ENCODE results near the gene SMAD9.

SMAD9 gene

DNA sequence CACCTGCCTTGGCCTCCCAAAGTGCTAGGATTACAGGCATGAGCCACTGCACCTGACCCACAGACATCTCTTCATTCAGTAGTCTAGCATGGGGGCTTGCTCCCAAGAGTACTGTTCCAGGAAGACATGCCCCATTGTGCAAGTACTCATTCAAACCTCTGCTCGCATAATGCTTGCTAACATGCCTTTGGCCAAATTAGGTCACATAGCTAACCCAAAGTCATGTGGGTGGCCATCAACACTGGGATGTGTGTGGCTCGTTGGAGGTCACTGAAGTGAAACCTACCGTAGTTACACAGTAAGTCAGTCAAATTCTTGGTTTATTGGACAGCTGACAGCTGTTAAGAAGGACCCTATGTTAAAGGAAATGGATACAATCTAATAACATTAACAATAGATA lies 80.8 kb downstream of the SMAD9 start:
- Histone ChIP-seq H3K4me1 (ENCODE audit: control insufficient read depth, insufficient read depth, low read length) (peaks cover 8% of the 10 kb centered on the region), H3K27ac (ENCODE audit: low read depth, low read length) (no peak overlapping the region), H3K36me3 (ENCODE audit: control insufficient read depth, insufficient read depth, low read length) (no peaks in the 10 kb centered on the region), H3K9me3 (ENCODE audit: control insufficient read depth, insufficient read depth, low read length) (no peaks in the 10 kb centered on the region), H3K9ac (ENCODE audit: low read depth, low read length) (no peak overlapping the region), H3K4me3 (ENCODE audit: low read depth, low read length) (no peak overlapping the region), H3K27me3 (ENCODE audit: control insufficient read depth, insufficient read depth, low read length) (no peaks in the 10 kb centered on the region)

DNA sequence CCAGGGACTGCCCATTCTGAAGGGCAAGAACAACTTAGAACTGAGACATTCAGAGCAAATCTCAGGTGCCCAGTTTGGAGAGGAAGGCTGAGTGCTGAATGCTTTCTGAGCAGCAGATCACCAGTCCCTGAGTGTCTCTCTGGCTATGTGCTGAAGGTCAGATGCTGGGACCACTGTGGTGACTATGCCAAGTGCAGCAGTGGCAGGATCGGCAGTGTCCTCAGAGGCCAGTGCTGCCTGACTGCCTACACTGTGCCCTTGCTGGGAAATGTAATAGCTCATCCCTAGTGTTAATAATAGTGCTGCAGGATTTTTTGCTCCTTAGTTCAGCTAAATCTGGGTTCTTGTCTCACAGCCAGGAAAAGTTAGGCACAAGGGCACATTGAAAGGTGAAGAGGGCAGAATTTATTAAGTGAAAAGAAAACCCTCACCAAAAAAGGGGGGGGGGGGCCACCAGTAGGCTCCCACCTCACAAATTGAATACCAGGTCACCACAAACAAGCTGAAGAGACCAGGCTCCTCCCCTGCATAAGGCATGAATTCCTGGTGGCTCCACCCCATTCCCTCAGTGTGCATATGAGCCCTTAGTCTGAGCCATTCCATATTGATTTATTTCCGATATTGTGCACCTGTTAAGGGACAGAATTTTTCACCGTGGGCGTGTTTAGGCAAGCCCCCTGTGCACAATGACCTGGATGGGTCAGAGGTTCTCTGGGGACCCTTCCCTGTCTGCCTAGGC lies 82.5 kb downstream of the SMAD9 start:
- H3K9ac ChIP-seq (ENCODE audit: low read depth, low read length) = no peak overlapping the region
- H3K9me3 ChIP-seq (ENCODE audit: control insufficient read depth, insufficient read depth, low read length) = no peaks in the 10 kb centered on the region
- no peak overlapping the region for H3K4me3 ChIP-seq (ENCODE audit: low read depth, low read length)
- no peaks in the 10 kb centered on the region for H3K36me3 ChIP-seq (ENCODE audit: control insufficient read depth, insufficient read depth, low read length)
- H3K4me1 ChIP-seq (ENCODE audit: control insufficient read depth, insufficient read depth, low read length) = peaks cover 8% of the 10 kb centered on the region
- H3K27me3 ChIP-seq (ENCODE audit: control insufficient read depth, insufficient read depth, low read length) = no peaks in the 10 kb centered on the region
- no peak overlapping the region for H3K27ac ChIP-seq (ENCODE audit: low read depth, low read length)

DNA sequence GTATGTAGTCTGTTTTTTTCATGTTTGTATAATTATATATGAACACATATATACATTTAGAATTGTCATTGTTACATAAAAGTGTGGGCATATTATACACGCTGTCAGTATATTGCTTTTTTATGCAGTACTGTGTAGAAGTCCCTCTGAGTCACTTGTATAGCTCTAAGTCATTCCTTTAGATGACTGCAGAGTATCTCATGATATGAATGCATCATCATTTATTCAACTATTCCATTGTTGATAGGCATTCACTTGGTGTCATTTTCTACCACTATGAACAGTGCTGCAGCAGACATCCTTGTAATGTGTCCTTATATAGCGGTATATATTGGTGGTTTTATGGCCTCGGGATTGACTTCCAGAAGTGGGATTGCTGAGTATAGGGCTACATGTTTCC lies 85.7 kb downstream of the SMAD9 start:
- Histone ChIP-seq H3K4me1 (ENCODE audit: control insufficient read depth, insufficient read depth, low read length) (no peaks in the 10 kb centered on the region), H3K36me3 (ENCODE audit: control insufficient read depth, insufficient read depth, low read length) (peaks cover 6% of the 10 kb centered on the region; the same call in 1 of the 2 replicates), H3K4me3 (ENCODE audit: low read depth, low read length) (no peak overlapping the region), H3K9ac (ENCODE audit: low read depth, low read length) (no peak overlapping the region), H3K27me3 (ENCODE audit: control insufficient read depth, insufficient read depth, low read length) (no peaks in the 10 kb centered on the region), H3K27ac (ENCODE audit: low read depth, low read length) (no peak overlapping the region), H3K9me3 (ENCODE audit: control insufficient read depth, insufficient read depth, low read length) (no peaks in the 10 kb centered on the region)

DNA sequence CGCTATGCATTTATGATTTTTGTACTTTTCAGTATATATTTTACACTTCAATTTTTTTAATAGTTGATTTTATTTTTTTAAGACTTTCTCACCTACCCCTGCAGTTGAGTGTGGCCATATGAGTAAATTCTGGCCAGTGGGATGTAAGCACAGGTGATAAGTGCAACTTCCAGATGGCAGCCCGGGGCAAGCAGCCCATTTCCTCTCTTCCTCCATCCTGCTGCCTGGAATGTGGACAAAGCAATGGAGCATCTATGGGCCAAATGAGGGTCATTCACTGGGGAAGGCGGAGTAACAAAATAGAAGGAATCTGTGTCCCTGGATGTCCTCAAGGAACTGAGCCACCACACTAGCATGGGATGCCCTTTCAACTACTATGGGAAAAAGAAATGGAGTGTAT lies 88.7 kb downstream of the SMAD9 start:
- Histone ChIP-seq H3K4me3 (ENCODE audit: low read depth, low read length) (no peak overlapping the region), H3K9ac (ENCODE audit: low read depth, low read length) (no peak overlapping the region), H3K27ac (ENCODE audit: low read depth, low read length) (no peak overlapping the region), H3K27me3 (ENCODE audit: control insufficient read depth, insufficient read depth, low read length) (no peaks in the 10 kb centered on the region), H3K36me3 (ENCODE audit: control insufficient read depth, insufficient read depth, low read length) (peaks cover 36% of the 10 kb centered on the region), H3K4me1 (ENCODE audit: control insufficient read depth, insufficient read depth, low read length) (no peaks in the 10 kb centered on the region), H3K9me3 (ENCODE audit: control insufficient read depth, insufficient read depth, low read length) (no peaks in the 10 kb centered on the region)

DNA sequence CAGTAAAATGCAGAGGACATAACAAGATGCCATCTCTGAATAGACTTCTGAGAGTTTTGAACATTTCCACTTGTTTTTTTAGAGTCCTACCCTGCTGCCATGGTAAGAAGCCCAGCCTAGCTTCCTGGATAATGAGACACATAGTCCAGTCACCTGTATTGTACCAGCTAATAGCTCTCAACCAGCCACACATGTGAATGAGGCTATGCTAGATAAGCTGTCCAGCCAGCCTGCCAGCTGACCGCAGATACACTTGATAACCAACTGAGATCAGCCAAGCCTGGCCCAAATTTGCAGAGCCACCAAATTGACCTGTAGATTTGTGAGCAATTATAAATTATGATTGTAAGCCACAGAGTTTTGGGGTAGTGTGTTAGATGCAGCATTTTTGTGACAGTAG lies 90.3 kb downstream of the SMAD9 start:
- Histone ChIP-seq H3K4me1 (ENCODE audit: control insufficient read depth, insufficient read depth, low read length) (peaks cover 5% of the 10 kb centered on the region; the same call in 1 of the 2 replicates), H3K27ac (ENCODE audit: low read depth, low read length) (no peak overlapping the region), H3K4me3 (ENCODE audit: low read depth, low read length) (no peak overlapping the region), H3K9ac (ENCODE audit: low read depth, low read length) (no peak overlapping the region), H3K27me3 (ENCODE audit: control insufficient read depth, insufficient read depth, low read length) (no peaks in the 10 kb centered on the region), H3K9me3 (ENCODE audit: control insufficient read depth, insufficient read depth, low read length) (no peaks in the 10 kb centered on the region), H3K36me3 (ENCODE audit: control insufficient read depth, insufficient read depth, low read length) (peaks cover 47% of the 10 kb centered on the region)

DNA sequence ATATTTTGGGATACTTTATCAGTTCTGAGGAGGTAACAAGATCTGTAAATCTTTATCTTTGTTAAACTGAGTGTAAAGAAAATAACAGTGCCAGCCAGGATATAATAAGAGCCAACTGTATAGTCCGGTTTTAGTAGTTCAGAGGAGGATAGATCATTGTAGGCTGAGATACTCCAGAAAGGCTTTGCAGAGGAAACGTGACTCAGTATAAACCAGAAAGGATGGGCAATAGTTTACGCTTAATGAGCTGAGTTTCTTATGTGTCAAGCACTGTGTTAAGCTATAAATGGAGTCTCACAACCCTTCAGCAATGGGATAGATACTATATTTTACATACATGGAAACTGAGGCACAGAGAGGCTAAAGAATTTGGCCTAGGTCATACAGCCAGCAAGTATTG lies 97.3 kb downstream of the SMAD9 start:
- H3K9me3 ChIP-seq (ENCODE audit: control insufficient read depth, insufficient read depth, low read length) = no peaks in the 10 kb centered on the region
- H3K36me3 ChIP-seq (ENCODE audit: control insufficient read depth, insufficient read depth, low read length) = peaks cover 26% of the 10 kb centered on the region
- peaks cover 22% of the 10 kb centered on the region for H3K4me1 ChIP-seq (ENCODE audit: control insufficient read depth, insufficient read depth, low read length)
- no peaks in the 10 kb centered on the region; the same call in 1 of the 2 replicates for H3K27me3 ChIP-seq (ENCODE audit: control insufficient read depth, insufficient read depth, low read length)
- no peak overlapping the region for H3K4me3 ChIP-seq (ENCODE audit: low read depth, low read length)
- H3K9ac ChIP-seq (ENCODE audit: low read depth, low read length) = no peak overlapping the region
- H3K27ac ChIP-seq (ENCODE audit: low read depth, low read length) = no peak overlapping the region

DNA sequence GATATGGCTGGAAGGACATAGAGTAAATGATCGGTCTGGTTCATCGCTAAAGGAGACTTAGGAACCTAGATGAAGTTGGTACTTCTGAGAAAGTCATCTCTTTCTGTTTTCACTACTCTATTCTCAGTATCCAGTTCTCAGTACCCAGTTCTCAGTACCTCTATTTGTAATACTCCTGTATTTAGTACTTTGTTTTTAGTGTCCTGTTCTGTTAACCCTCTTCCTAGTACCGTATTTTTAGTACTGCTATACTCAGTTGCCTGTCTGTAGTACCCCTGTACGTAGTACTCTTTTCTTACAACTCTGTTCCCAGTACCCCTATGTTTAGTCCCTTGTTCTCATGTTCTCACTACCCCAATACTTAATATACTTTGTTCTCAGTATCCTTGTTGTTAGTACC lies 99.8 kb downstream of the SMAD9 start:
- Histone ChIP-seq H3K27ac (ENCODE audit: low read depth, low read length) (no peak overlapping the region), H3K4me1 (ENCODE audit: control insufficient read depth, insufficient read depth, low read length) (peaks cover 29% of the 10 kb centered on the region), H3K27me3 (ENCODE audit: control insufficient read depth, insufficient read depth, low read length) (no peaks in the 10 kb centered on the region; the same call in 1 of the 2 replicates), H3K9me3 (ENCODE audit: control insufficient read depth, insufficient read depth, low read length) (no peaks in the 10 kb centered on the region), H3K4me3 (ENCODE audit: low read depth, low read length) (peak overlapping the region; percentile 72), H3K36me3 (ENCODE audit: control insufficient read depth, insufficient read depth, low read length) (peaks cover 2% of the 10 kb centered on the region; the same call in 1 of the 2 replicates), H3K9ac (ENCODE audit: low read depth, low read length) (0 out of 2 replicates have a peak overlapping the region, but pooled peaks have one; percentile 9)

DNA sequence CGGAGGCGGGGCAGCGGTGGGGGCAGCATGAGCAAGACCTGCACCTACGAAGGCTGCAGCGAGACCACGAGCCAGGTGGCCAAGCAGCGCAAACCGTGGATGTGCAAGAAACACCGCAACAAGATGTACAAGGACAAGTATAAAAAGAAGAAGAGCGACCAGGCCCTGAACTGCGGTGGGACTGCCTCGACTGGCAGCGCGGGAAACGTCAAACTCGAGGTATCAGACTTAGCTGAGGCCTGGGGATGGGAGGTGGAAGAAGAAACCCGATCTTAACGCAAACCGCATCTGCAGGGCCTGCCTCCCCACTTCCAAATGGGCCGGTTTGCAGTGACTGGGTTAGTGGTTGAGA lies 100.3 kb downstream of the SMAD9 start:
- Histone ChIP-seq H3K4me3 (ENCODE audit: low read depth, low read length) (peak overlapping the region; percentile 72), H3K4me1 (ENCODE audit: control insufficient read depth, insufficient read depth, low read length) (peaks cover 26% of the 10 kb centered on the region), H3K36me3 (ENCODE audit: control insufficient read depth, insufficient read depth, low read length) (no peaks in the 10 kb centered on the region), H3K27me3 (ENCODE audit: control insufficient read depth, insufficient read depth, low read length) (no peaks in the 10 kb centered on the region; the same call in 1 of the 2 replicates), H3K27ac (ENCODE audit: low read depth, low read length) (peak overlapping the region; percentile 66), H3K9me3 (ENCODE audit: control insufficient read depth, insufficient read depth, low read length) (no peaks in the 10 kb centered on the region), H3K9ac (ENCODE audit: low read depth, low read length) (0 out of 2 replicates have a peak overlapping the region, but pooled peaks have one; percentile 9)

DNA sequence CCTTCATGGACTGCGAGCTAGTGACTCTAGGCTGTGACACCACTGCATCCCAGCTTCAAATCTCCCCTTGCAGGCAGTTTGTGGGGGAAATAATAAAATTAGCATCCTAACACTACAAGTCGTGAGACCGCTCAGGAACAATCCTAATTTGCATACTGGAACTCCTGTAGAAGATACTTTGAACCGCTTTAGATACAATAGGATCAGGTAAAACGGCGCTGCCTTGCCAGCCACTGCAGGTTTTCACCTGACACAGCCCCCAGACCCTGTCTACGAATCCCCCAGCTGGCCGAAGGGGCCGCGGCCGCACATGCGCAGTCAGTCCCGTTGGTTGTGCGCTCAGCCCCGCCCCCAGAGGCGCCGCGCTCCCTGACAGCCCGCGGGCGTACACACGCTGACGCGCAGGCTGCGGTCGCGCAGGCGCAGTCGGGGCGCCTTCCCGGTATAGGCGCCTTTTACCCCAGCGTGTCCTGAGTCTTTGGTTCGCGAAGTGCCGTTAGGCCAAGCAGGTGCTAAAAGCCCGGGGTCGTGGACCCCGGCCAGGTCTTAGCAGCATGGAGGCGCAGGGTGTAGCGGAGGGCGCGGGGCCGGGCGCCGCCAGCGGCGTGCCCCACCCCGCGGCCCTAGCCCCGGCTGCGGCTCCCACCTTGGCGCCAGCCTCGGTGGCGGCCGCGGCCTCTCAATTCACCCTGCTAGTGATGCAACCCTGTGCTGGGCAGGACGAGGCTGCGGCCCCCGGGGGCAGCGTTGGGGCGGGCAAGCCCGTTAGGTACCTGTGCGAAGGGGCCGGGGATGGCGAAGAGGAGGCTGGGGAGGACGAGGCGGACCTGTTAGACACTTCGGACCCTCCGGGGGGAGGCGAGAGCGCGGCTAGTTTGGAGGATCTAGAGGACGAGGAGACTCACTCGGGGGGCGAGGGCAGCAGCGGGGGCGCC lies 101.0 kb downstream of the SMAD9 start, which contains the start of gene RFXAP:
Gene RFXAP, plus strand, starts transcription at position 419 of the 935 bp plus-strand sequence. Its CDS starts 136 bp downstream, at position 555.
- Histone ChIP-seq H3K4me3 (ENCODE audit: low read depth, low read length) (peak within 1 kb of the TSS; percentile 72), H3K27me3 (ENCODE audit: control insufficient read depth, insufficient read depth, low read length) (no peaks in the 10 kb centered on the region; the same call in 1 of the 2 replicates), H3K9me3 (ENCODE audit: control insufficient read depth, insufficient read depth, low read length) (no peaks in the 10 kb centered on the region), H3K4me1 (ENCODE audit: control insufficient read depth, insufficient read depth, low read length) (peaks cover 26% of the 10 kb centered on the region), H3K9ac (ENCODE audit: low read depth, low read length) (peak within 1 kb of the TSS; percentile 46; the same call in 1 of the 2 replicates), H3K27ac (ENCODE audit: low read depth, low read length) (peak within 1 kb of the TSS; percentile 66), H3K36me3 (ENCODE audit: control insufficient read depth, insufficient read depth, low read length) (no peaks in the 10 kb centered on the region)

DNA sequence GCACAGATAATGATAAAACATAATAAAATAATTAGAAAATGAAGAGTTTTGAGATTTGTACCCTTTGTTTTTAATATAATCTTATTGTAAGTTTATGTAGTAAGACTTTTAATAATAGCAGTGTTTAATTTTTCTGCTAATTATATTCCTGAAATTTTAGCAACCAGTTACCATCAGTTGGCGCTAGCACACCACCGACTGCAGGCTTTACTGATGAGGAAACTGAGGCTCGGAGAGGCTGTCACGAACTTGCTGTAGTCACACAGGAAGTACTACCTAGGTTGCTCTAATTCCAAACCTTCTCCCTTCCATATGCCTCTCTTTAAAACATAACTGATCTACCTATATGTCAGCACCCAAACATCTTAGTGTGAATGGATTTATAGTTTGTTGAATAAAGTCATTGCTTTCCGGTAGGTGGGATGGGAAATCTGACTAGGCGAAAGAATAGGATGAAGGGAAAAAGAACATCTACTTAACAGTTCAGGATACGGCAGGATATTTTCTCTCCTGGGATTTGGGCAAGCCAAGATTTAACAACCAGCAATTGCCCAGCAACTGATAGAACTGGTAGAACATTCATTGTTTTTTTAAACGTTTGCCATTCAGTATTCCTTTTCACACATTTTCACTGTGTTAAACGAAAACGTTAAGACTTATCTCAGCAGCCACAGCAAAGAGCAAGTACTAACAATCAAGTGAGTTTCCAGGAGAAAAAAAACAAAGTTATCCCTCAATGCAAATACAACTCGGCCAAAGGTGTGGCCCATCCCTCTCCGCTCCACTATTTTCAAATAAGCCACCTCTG lies 101.8 kb downstream of the SMAD9 start:
- Histone ChIP-seq H3K4me3 (ENCODE audit: low read depth, low read length) (peak overlapping the region; percentile 72), H3K9me3 (ENCODE audit: control insufficient read depth, insufficient read depth, low read length) (no peaks in the 10 kb centered on the region), H3K27ac (ENCODE audit: low read depth, low read length) (peak overlapping the region; percentile 15), H3K27me3 (ENCODE audit: control insufficient read depth, insufficient read depth, low read length) (no peaks in the 10 kb centered on the region; the same call in 1 of the 2 replicates), H3K4me1 (ENCODE audit: control insufficient read depth, insufficient read depth, low read length) (peaks cover 21% of the 10 kb centered on the region), H3K36me3 (ENCODE audit: control insufficient read depth, insufficient read depth, low read length) (no peaks in the 10 kb centered on the region), H3K9ac (ENCODE audit: low read depth, low read length) (no peak overlapping the region)

All from HUES48 (cell line).